ENCODE results near the gene SSU72. TPM values are rescaled to one million over a fixed set of nuclear protein-coding genes. Genes with fewer than 3 reads are reported as not detected.
A peak's percentile ranks its signal among the peaks of the same experiment; 100 is the strongest.

Gene SSU72
- total RNA-seq, 4 donors from 2014 or later, result 44.0 to 273 (median 78.4) TPM

- H3K4me1 ChIP-seq, result peaks cover 0 to 7% of the 10 kb centered on the region in 2 donors
Measured at GRCh38 chr1:1540818-1541628, 33.6 kb downstream of the SSU72 start.

GRCh38 chr1:1540090-1540817 is 34.4 kb downstream of the SSU72 start, which contains the start of gene TMEM240:
Gene TMEM240 (minus strand): TSS chr1:1540624. CDS start chr1:1540346, 278 bp downstream.
- TF ChIP-seq CTCF (IDR thresholded peaks at IDR 0.05) (no peak), POLR2A (IDR thresholded peaks at IDR 0.05) (peak in 1 of 2 donors; percentile 14)
- H3K4me1 ChIP-seq, result peaks cover 0 to 7% of the 10 kb centered on the region in 2 donors
- H3K36me3 ChIP-seq, result no peaks in the 10 kb centered on the region
- DNase-seq, result peak; percentile 82 to 85
- no peaks in the 10 kb centered on the region for H3K27me3 ChIP-seq
- peak within 1 kb of the TSS; percentile 76 to 83 for H3K27ac ChIP-seq
- H3K4me3 ChIP-seq, result peak within 1 kb of the TSS; percentile 52 to 68
- intact Hi-C loops (cut with DNase I; ENCODE audit: low total_unique reads), result no loop called here
- H3K9me3 ChIP-seq, result no peaks in the 10 kb centered on the region

More at GRCh38 chr1:1540818-1541628, 33.6 kb downstream of the SSU72 start:
- no peaks in the 10 kb centered on the region for H3K9me3 ChIP-seq
- no peaks in the 10 kb centered on the region for H3K27me3 ChIP-seq
- intact Hi-C loops (cut with DNase I; ENCODE audit: low total_unique reads), result no loop called here
- no peak for DNase-seq
- H3K27ac ChIP-seq, result peak overlapping the region; percentile 76 to 83
- TF ChIP-seq POLR2A (IDR thresholded peaks at IDR 0.05) (no peak), CTCF (IDR thresholded peaks at IDR 0.05) (no peak)
- H3K36me3 ChIP-seq, result no peaks in the 10 kb centered on the region
- H3K4me3 ChIP-seq, result peak overlapping the region; percentile 52 to 68

DNA sequence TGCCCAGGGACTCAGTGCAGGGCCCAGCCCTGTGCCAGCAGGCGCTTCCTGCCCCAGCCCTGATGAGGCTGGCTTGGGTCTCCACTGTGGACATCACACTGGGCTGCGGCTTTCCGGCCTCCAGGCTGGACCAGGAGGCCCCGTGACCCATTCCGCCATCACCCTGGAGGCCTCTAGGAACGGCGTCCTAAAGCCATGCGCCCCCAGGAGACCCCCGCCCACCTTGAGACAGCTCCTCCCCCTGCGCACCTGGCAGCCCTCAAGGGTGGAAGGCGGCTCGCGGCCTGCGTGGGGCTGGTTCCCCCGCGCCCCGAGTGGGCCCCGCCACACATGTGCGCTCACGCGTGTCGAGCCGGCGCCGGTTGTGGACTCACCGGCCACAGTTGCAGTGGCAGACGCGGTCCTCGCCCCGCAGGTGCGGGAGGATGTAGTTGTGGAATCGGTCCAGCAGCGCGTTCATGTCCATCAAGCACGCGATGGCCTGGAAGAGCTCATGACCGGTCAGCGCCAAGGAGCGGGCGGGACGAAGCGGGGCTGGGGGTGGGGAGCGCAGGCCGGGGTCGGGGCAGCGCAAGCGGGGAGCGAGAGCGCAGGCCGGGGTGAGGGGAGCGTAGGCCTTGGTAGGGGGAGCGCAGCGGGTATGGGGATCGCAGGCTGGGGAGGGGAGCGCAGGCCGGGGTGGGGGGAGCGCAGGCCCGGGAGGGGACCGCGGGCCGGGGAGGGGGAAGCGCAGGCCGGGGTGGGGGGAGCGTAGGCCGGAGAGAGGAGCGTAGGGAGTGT is 35.2 kb downstream of the SSU72 start:
- no peaks in the 10 kb centered on the region for H3K9me3 ChIP-seq
- peaks cover 0 to 7% of the 10 kb centered on the region in 2 donors for H3K4me1 ChIP-seq
- intact Hi-C loops (cut with DNase I; ENCODE audit: low total_unique reads), result no loop called here
- no peaks in the 10 kb centered on the region for H3K27me3 ChIP-seq
- no peak for TF ChIP-seq POLR2A (IDR thresholded peaks at IDR 0.05)
- no peak for TF ChIP-seq CTCF (IDR thresholded peaks at IDR 0.05)
- H3K27ac ChIP-seq, result peak overlapping the region; percentile 76 to 83
- DNase-seq, result peak; percentile 49 to 54
- H3K36me3 ChIP-seq, result no peaks in the 10 kb centered on the region
- peak overlapping the region; percentile 52 to 68 for H3K4me3 ChIP-seq

DNA sequence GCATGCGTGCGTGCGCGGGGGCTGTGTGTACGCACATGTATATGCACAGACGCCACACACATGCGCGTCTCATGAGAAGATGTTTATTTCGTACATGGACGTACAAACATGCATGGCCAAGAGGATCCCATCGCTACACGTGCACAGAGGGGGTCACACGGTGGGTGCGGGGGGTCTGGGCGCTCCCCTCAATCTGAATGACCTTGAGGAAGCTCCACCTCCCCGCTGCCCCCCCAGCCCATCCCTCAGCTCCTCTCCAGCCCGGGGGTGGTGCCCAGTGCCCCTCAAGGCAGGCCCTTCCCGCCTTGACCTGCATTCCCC is 35.7 kb downstream of the SSU72 start:
- Histone ChIP-seq H3K9me3 (no peaks in the 10 kb centered on the region), H3K36me3 (no peaks in the 10 kb centered on the region), H3K27ac (peak overlapping the region in 1 of 2 donors; percentile 83), H3K4me3 (peak overlapping the region in 1 of 2 donors; percentile 68), H3K27me3 (no peaks in the 10 kb centered on the region), H3K4me1 (peaks cover 0 to 7% of the 10 kb centered on the region in 2 donors)
- intact Hi-C loops (cut with DNase I; ENCODE audit: low total_unique reads), result no loop called here
- no peak for DNase-seq
- TF ChIP-seq POLR2A (IDR thresholded peaks at IDR 0.05) (no peak), CTCF (IDR thresholded peaks at IDR 0.05) (no peak)

Data from uterus (tissue), 4 donors.